ENCODE measurements around the gene LCOR.

DNA sequence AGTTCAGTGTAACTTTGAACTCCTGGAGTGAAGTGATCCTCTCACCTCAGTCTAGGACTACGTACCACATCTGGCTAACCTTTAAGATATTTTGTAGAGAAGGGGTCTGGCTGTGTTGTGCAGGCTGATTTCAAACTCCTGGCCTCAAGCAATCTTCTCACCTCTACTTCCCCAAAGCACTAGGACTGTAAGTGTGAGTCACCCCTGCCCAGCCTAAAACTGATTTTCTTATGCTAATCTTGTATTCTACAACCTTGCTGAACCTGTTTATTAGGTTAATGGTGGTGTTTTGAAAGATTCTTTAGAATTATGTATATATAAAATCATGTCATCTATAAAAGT is 58.0 kb downstream of the LCOR start:
- TF ChIP-seq ZFX (IDR thresholded peaks at IDR 0.05), result no peak
- TF ChIP-seq, protein P1, sequence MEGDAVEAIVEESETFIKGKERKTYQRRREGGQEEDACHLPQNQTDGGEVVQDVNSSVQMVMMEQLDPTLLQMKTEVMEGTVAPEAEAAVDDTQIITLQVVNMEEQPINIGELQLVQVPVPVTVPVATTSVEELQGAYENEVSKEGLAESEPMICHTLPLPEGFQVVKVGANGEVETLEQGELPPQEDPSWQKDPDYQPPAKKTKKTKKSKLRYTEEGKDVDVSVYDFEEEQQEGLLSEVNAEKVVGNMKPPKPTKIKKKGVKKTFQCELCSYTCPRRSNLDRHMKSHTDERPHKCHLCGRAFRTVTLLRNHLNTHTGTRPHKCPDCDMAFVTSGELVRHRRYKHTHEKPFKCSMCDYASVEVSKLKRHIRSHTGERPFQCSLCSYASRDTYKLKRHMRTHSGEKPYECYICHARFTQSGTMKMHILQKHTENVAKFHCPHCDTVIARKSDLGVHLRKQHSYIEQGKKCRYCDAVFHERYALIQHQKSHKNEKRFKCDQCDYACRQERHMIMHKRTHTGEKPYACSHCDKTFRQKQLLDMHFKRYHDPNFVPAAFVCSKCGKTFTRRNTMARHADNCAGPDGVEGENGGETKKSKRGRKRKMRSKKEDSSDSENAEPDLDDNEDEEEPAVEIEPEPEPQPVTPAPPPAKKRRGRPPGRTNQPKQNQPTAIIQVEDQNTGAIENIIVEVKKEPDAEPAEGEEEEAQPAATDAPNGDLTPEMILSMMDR (conservative IDR thresholded peaks at IDR 0.05), result no peak
